ENCODE results near the gene CDH23.

Gene CDH23

DNA sequence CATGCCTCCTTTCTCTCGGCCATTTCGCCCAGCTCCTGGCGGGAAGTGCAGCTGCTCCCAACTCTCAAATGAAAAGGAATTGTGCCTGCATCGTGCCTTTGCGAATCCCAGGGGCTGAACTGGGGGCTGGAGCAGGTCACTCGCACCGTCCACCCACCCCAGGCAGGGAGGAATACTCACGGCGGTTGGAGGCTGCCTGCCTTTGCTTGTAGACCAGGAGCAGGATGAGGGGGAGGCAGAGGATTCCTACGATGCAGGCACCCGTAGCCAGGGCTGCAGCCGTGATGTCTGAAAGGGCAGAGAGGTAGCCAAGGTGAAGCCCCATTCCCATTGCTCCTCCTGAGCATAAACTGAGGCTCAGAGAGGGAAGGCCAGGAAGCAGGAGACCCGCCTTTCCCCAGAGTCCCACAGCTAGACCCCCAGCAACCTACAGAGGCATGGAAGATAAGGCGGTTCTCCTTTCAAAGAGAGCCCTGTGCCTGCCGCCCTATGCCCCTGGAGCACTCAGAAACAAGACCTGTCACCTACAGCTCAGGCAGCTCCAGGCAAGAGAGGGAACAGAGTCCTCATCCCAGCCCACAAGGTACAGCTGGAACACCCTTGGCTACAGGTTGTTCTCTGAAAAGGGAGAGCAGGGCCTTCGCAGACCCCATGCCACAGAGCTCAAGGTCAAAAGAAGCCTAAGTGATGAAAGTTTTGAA is 358.6 kb downstream of the CDH23 start:
- DNase-seq (ENCODE audit: low read depth in 2 of 2): no peak

GRCh38 chr10:71756311-71757191 is 359.8 kb downstream of the CDH23 start:
- no peak for DNase-seq (ENCODE audit: low read depth in 2 of 2)

DNA sequence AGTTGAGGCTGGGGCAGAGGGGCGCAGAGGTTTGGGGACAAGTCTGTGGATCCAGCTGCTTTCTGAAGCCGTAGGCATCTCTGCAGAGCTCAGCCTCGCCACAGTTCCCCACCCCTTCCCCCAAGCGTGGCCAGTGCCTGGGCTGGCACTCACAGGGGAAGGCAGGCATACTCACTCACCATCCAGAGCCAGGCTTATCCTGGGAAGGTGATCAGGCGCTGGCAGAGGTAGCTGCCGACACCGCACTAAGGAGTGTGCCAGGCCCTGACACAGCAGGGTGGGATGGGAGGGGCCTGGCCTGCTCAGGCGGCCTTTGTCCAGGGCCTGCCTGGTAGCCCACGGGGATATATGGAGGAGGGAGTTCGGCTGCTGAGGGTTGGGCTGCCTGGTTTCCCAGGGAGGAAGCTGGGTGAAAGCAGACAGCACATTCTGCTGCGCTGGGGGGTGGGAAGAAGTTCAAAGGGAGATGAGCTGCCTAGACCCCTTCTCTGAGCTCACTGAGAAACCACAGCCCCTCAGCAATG is 360.7 kb downstream of the CDH23 start:
- no peak for DNase-seq (ENCODE audit: low read depth in 2 of 2)

DNA sequence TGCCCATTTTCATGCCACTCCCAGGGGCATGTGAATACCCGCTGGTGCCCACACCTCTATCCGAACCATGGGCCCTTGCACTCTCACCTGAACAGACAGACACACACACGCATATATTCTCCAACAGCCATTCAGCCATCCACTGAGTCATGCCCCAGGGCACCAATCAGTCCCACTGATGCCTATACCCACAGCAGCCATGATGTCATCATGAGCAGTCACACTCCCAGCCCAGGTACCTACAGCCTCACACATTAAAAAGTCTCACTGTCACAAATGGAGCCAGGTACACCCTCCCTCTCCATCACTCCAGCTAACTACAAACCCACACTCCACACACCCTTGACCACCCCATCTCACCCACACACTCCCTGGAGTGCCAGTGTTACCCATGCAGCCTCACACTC is 364.4 kb downstream of the CDH23 start:
- peak in 1 of 2 donors; percentile 53 for DNase-seq (ENCODE audit: low read depth in 2 of 2)

GRCh38 chr10:71761541-71762113 is 364.9 kb downstream of the CDH23 start:
- DNase-seq (ENCODE audit: low read depth in 2 of 2): no peak

GRCh38 chr10:71762324-71762723 is 365.6 kb downstream of the CDH23 start:
- no peak for DNase-seq (ENCODE audit: low read depth in 2 of 2)

GRCh38 chr10:71763352-71764127 is 366.8 kb downstream of the CDH23 start:
- DNase-seq (ENCODE audit: low read depth in 2 of 2): no peak

- no peak for DNase-seq (ENCODE audit: low read depth in 2 of 2)
These were observed 368.6 kb downstream of the CDH23 start for GRCh38 chr10:71765176-71765904.

- DNase-seq (ENCODE audit: low read depth in 2 of 2): no peak
These were observed 369.4 kb downstream of the CDH23 start for GRCh38 chr10:71765906-71766716.

GRCh38 chr10:71766717-71767419 is 370.1 kb downstream of the CDH23 start:
- no peak for DNase-seq (ENCODE audit: low read depth in 2 of 2)

GRCh38 chr10:71767420-71768035 is 370.8 kb downstream of the CDH23 start:
- no peak for DNase-seq (ENCODE audit: low read depth in 2 of 2)

- no peak for DNase-seq (ENCODE audit: low read depth in 2 of 2)
These were observed 372.6 kb downstream of the CDH23 start for GRCh38 chr10:71769279-71769823.

DNA sequence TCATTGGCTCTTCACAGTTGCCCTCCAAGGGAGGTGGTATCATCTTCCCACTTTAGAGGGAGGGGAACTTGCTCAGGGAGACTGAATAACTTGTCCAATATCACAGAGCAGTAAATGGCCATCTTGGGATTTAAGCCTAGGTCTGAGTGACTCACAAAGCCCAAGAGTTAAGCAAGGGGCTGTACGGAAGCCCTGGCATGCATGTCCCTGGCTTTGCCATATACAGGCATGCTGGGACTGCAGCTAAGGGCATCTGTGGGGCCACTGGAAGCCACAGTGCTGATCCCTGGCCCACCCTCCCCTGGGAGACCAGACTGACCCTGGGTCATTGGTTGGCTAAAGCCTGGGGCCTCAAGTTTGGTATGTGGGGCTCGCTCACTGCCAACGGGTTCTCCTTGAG is 373.5 kb downstream of the CDH23 start:
- DNase-seq (ENCODE audit: low read depth in 2 of 2): no peak

DNA sequence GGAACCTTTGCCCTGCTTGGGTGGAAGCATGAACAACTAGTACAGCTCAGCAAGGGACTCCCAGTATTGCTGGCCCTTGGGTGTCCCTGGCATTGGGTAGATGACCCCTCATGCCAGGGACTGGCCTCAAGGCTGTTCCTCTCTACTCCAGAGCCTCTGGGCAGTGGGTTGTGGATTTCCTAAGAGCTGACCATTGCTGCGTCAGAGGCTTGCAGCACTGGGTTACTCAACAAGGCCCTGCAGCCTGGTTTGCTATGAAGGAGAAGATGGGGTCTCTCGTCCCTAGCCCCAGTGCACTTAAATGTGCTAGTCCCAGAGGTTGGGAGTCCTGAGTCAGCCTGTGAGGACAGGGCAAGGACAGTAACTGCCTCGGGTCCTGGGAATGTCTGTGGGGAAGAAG is 374.1 kb downstream of the CDH23 start:
- DNase-seq (ENCODE audit: low read depth in 2 of 2): no peak

DNA sequence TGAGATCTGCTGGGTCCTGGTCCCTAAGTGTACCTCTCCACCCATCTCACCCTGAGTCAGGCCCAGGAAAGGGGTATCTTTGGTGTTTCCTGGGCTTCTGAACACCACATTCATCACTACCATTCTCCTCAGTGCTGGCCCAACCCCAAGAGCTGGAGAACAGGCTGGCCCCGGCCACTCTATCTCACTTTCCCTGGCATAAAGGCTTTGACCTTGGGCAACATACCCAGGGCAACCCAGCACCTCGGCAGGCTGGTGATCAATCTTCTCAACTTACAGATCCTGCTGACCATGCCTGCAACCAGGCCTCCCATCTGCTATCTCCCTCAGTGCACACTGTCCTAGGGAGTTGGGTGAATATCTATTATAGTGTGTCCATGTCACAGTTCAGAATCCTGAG is 374.5 kb downstream of the CDH23 start:
- no peak for DNase-seq (ENCODE audit: low read depth in 2 of 2)

GRCh38 chr10:71771821-71772617 is 375.3 kb downstream of the CDH23 start:
- peak in 1 of 2 donors; percentile 47 for DNase-seq (ENCODE audit: low read depth in 2 of 2)

- no peak for DNase-seq (ENCODE audit: low read depth in 2 of 2)
These were observed 376.1 kb downstream of the CDH23 start for GRCh38 chr10:71772832-71773220.

Measured in stimulated activated CD4-positive, alpha-beta T cell treated with anti-CD3 and anti-CD28 coated beads, Interleukin-1b, Interleukin-23, amount 100 ng/mL, for 4 hours (primary cell).